ENCODE measurements around the gene MARK3.
"Not testable (repeated sequence)": the region's sequence is repeated elsewhere in the genome, so short reads cannot be mapped to it uniquely, and the experiment has no call there.

MARK3 gene

GRCh38 chr14:103385152-103385928 is at the start of gene MARK3:
MARK3 (plus strand) TSS chr14:103385415; CDS start chr14:103386030, 615 bp downstream.
- DNase-seq, result peak; percentile 96

- DNase-seq, result no peak
Observed at GRCh38 chr14:103336191-103336590, 49.0 kb upstream of the MARK3 start.

- DNase-seq, result no peak
Observed at GRCh38 chr14:103337794-103338193, 47.4 kb upstream of the MARK3 start.

GRCh38 chr14:103339561-103339960 is 45.7 kb upstream of the MARK3 start:
- no peak for DNase-seq

DNA sequence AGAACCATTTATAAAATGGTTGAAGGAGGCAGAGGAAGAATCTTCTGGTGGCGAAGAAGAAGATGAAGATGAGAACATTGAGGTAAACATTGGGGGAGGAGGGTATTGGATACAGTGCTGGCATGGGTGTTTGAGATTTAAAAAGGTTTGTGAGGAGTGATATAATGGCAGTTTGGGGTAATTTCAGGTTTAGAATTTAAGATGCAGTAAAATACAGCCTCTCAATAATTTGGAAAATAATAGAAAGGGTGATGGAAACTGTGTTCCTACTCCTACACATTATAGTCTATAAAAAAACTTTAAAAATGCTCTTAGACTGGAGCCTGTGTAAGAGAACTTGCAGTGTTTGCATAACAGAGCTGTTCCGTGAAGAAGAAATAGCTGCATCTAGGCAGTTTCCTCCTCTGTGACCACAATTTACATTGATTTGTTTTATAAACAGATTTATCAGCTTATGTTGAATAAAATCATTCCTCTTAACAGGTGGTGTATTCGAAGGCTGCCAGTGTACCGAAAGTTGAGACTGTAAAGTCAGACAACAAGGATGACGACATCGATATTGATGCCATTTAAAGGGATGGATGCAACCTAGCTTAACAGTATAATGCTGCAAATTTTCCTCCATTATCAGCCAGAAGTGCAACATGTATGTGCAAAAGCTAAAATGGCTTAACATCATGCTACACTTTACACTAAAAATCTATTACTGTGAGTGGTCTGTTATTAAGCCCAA is 44.6 kb upstream of the MARK3 start:
- DNase-seq, result no peak

DNA sequence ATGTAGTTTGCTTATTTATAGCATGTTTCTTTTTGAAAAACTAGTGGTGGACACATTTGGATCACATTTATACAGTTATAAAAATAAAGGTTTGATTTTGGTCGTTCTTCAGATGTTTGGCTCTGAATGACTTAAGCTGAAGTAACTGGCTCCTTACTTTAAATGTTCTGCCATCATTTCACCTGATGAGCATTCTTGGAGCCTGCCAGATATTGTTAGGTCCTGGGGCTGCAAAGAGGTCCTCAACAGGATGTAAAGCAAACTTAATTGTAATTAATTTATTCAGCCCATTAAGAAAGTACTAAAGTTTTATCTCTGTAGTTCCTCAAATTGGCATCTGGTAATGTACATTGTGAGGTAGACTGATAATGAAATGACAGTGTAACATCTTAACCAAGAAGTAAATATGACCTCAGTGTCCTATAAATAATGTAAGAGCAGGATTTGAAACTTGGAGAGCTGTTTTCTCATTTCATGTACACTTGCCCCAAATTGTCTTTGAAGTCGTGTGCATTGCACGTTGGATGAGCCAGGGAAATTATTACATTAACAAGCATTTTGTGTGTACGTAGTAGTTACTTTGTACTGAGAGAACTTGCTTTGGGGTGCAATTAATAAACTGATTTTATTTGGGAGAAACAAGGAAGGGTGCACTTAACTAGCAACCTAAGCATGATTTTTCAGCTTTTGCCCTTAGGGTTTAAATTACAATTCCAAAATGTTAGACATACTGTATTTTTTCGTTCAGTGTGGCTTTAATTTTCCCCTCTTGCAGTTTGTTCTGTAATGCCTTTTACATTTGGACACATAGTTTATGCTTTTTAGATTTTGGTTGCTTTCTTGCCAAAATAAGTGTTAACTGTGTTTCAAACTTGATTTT is 43.7 kb upstream of the MARK3 start:
- DNase-seq, result no peak

DNA sequence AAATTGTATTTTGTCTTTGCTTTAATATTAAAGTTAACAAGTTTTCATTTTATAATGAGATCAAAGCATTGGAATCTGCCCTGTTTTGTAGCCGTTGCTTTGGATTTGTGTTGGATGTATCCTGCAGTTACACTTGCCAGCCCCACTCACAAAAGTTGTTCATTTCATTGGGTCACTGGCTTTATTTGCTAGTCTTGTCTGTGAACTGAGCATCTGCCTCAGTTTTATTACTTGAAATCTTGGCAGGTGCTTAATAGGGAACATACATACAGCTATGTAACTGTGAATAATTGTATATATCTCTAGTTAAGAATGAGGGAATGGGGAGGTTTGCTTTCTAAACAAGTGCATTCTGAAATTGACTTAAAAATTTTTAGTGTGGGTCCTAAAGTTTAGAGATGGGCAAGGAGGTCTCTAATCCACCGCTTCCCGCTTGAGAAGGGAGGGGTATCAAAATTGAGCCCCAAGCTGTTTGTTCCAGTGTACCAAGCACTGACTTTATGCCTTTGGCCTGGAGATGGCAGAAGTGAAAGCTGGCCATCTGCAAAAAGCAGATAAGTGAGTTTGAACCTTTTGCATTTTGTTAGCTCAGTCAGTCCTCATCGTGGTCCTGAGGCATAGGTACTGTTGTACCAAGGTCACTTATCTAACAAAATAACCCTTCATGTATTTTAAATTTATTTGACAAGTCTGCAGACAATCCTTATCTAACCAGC is 41.9 kb upstream of the MARK3 start:
- no peak for DNase-seq

GRCh38 chr14:103343905-103344797 is 41.1 kb upstream of the MARK3 start:
- no peak for DNase-seq

GRCh38 chr14:103346286-103346685 is 38.9 kb upstream of the MARK3 start:
- peak; percentile 33 for DNase-seq

- DNase-seq, result no peak
Observed at GRCh38 chr14:103347091-103347815, 38.0 kb upstream of the MARK3 start.

GRCh38 chr14:103348154-103348553 is 37.1 kb upstream of the MARK3 start:
- DNase-seq, result peak; percentile 27

- DNase-seq, result no peak
Observed at GRCh38 chr14:103349982-103350381, 35.2 kb upstream of the MARK3 start.

- DNase-seq, result no peak
Observed at GRCh38 chr14:103353362-103353761, 31.9 kb upstream of the MARK3 start.

DNA sequence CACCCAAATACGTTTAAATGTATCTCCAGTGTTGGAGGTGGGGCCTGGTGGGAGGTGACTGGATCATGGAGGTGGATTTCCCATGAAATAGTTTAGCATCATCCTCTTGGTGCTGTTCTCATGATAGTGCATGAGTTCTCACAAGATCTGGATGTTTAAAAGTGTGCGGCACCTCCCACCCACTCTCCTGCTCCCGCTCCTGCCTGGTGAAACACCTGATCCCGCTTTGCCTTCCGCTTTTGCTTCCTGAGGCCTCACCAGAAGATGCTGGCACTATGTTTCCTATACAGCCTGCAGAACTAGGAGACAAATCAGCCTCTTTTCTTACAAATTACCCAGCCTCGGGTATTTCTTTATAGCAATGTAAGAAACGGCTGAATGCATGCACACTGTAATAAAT is 31.1 kb upstream of the MARK3 start:
- no peak for DNase-seq

- DNase-seq, result no peak
Observed at GRCh38 chr14:103356024-103356682, 29.1 kb upstream of the MARK3 start.

GRCh38 chr14:103357552-103357951 is 27.7 kb upstream of the MARK3 start:
- DNase-seq, result not testable (repeated sequence)

DNA sequence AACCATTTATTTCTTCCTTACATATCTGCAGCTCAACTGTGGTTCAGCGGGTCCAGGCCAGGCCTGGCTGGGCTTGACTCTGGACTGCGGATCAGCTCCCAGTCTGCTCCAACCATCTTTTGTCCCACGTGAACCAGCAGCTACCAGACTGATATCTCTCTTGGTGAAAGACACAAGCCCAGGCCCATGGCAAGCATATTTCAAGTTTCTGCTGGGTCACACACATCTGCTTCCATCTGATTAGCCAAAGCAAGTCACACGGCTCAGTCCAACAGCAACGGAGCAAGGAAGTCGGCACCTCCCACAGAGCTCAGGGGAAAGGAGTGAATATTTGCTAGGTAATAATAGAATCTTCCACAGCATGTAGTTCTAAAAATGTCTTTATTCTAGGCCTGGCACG is 24.7 kb upstream of the MARK3 start:
- no peak for DNase-seq

DNA sequence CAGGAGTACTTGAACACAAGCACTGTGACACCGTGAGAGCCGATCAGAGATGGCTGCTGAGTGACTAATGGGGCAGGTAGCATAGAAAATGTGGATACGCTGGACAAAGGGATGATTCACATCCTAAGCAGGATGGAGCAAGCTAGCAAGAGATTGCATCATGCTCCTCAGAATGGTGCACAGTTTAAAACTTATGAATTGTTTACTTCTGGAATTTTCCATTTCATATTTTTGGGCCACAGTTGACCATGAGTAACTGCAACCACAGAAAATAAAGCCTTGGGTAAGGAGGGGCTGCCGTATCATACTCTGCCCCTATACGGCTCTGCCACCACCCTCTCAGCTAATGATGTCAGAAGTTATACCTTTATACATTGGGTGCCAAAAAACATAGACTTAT is 23.3 kb upstream of the MARK3 start:
- DNase-seq, result peak; percentile 96

DNA sequence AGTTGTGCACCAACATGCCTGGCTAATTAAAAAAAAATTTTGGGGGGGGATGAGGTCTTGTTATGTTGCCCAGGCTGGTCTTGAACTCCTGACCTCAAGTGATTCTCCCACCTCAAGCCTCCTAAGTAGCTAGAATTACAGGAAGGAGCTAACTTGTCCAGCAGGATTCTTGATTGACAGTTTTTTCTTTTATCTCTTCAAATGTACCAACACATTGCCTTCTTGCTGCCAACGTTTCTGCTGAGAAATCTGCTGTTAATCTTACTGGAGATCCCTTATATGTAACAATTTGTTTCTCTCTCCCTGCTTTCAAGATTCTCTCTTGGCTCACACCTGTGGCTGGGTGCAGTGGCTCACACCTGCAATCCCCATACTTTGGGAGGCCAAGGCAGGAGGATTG is 22.4 kb upstream of the MARK3 start:
- no peak for DNase-seq

DNA sequence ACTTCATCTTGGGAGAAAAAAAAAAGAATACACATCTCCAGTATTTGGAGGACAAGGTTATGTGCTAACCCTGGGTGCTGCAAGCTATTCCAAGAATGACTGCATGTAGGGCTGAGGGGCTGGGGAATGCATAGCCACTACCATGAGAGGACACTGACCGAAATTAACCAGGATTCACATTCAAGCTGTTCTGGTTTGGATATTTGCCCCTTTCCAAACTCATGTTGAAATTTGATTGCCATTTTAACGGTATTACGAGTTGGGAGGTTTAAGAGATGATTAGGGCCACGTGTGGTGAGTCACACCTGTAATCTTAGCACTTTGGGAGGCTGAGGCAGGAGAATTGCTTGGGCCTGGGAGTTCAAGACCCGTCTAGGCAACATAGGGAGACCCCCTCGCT is 18.5 kb upstream of the MARK3 start:
- no peak for DNase-seq
